ENCODE results near the gene OPCML.

GRCh38 chr11:132544007-132544406, 988.3 kb downstream of the OPCML start:
- no peak for TF ChIP-seq CTCF (IDR thresholded peaks at IDR 0.05; ENCODE audit: low read length)
- TF ChIP-seq EZH2 (optimal IDR thresholded peaks at IDR 0.05; ENCODE audit: low read depth, low read length) = no peak
